ENCODE data around the gene USP31.

- TF ChIP-seq POLR2A (IDR thresholded peaks at IDR 0.05) (no peak), CTCF (IDR thresholded peaks at IDR 0.05) (no peak)
These were observed 69.5 kb downstream of the USP31 start for GRCh38 chr16:23079675-23080301.

Measured in thyroid gland (tissue), 4 donors.